Muscle layer of duodenum (tissue), 2 donors: Measurements from ENCODE around the gene SORCS2.
"Not testable (repeated sequence)": the region's sequence is repeated elsewhere in the genome, so short reads cannot be mapped to it uniquely, and the experiment has no call there.

Experiments
- H3K27ac ChIP-seq: one replicate; pipeline ENCODE4 v1.7.0; 2013; ENCODE audit warnings: mild to moderate bottlenecking, low read length
- H3K27me3 ChIP-seq: one replicate; pipeline ENCODE4 v1.7.0; 2013; ENCODE audit warnings: low read depth, mild to moderate bottlenecking, control low read depth, low read length
- H3K36me3 ChIP-seq, 2 donors: one replicate each; pipeline ENCODE4 v1.7.0; 2013; ENCODE audit warnings: low read length in 2 of 2, control low read depth in 1 of 2, mild to moderate bottlenecking in 1 of 2; ENCODE audit not compliant: insufficient read depth in 2 of 2, control insufficient read depth in 1 of 2
- H3K4me1 ChIP-seq, 2 donors: one replicate each; pipeline ENCODE4 v1.7.0; 2013; ENCODE audit warnings: low read length in 2 of 2, mild to moderate bottlenecking in 2 of 2, control low read depth in 1 of 2, moderate library complexity in 1 of 2; ENCODE audit not compliant: insufficient read depth in 2 of 2, control insufficient read depth in 1 of 2
- H3K4me3 ChIP-seq, 2 donors: one replicate each; pipeline ENCODE4 v1.7.0; 2013; ENCODE audit warnings: low read length in 2 of 2, low read depth in 1 of 2, mild to moderate bottlenecking in 1 of 2
- H3K9me3 ChIP-seq, 2 donors: one replicate each; pipeline ENCODE4 v1.7.0; 2013; ENCODE audit warnings: low read length in 2 of 2, control low read depth in 1 of 2, mild to moderate bottlenecking in 1 of 2; ENCODE audit not compliant: control insufficient read depth in 1 of 2
- donor health status: healthy.

Gene SORCS2

DNA sequence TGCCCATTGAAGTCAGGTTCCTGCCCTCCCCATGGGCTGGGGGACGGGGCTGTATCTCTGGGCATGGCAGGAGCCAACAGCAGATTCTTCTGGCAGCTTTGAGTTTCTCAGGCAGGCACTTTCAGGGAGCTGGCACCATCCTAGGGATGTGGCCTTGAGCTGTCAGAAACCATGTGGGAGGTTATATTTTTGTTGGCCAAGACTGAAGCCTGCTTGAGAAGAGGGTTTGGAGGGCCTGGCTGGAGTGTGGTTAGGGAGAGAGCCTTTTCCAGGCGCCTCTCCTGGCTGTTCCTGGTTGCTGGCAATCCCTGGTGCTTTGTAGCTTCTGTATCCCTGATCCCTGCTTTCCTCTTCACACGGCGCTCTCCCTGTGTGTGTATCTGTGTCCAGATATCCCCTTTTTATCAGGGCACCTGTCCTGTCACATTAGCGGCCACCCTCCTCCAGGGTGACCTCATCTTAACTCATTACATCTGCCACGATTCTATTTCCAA, 30.6 kb upstream of the SORCS2 start:
- Histone ChIP-seq H3K4me3 (no peak overlapping the region), H3K36me3 (no peaks in the 10 kb centered on the region), H3K9me3 (no peaks in the 10 kb centered on the region), H3K27me3 (no peaks in the 10 kb centered on the region), H3K27ac (no peak overlapping the region), H3K4me1 (no peaks in the 10 kb centered on the region)

DNA sequence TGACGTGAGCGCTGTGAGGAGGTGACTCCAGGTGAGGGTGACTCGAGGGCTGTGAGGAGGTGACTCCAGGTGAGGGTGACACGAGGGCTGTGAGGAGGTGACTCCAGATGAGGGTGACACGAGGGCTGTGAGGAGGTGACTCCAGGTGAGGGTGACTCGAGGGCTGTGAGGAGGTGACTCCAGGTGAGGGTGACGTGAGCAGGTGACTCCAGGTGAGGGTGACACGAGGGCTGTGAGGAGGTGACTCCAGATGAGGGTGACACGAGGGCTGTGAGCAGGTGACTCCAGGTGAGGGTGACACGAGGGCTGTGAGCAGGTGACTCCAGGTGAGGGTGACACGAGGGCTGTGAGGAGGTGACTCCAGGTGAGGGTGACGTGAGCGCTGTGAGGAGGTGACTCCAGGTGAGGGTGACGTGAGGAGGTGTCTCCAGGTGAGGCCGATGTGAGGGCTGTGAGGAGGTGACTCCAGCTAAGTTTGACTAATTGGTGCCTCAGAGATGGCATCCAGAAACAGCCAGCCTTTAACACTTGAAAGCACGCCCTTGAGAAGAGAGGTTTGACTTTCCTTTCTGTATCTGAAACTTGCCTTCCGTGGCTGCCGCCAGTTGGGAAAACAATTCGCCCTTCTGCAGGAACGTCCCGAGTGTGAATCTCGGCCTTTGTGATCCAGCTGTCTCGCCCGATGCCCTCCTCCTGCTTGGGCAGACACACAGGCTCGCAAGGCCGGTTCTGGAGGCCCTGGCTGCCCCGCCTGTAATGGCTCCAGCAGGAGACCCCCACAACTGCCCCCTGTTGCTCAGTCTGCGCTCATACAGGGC, 27.1 kb upstream of the SORCS2 start:
- H3K9me3 ChIP-seq, H3K27ac ChIP-seq, H3K4me1 ChIP-seq, H3K36me3 ChIP-seq, H3K27me3 ChIP-seq, H3K4me3 ChIP-seq: not testable (repeated sequence)

DNA sequence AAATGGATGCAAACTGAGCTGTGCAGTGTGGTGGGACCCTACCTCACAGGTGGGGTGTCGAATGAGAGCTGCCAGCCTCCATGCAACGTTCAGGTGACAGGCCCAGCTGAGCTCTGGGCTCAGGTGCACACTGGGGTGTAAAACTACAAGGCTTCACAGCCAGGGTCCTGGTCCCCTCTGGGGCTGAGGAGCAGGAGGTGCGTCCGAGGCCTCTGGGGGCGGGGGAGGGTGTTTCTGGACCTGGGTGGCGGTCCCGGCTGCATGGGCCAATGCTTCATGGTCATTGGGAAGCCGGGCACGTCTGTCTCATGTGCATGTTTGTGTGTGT, 26.5 kb upstream of the SORCS2 start:
- Histone ChIP-seq H3K9me3 (no peaks in the 10 kb centered on the region), H3K4me1 (no peaks in the 10 kb centered on the region), H3K36me3 (no peaks in the 10 kb centered on the region), H3K27ac (no peak overlapping the region), H3K27me3 (no peaks in the 10 kb centered on the region), H3K4me3 (no peak overlapping the region)

- no peaks in the 10 kb centered on the region for H3K9me3 ChIP-seq
- H3K27me3 ChIP-seq = no peaks in the 10 kb centered on the region
- no peak overlapping the region for H3K4me3 ChIP-seq
- no peak overlapping the region for H3K27ac ChIP-seq
- H3K36me3 ChIP-seq = no peaks in the 10 kb centered on the region
- no peaks in the 10 kb centered on the region for H3K4me1 ChIP-seq
Measured at GRCh38 chr4:7166237-7166636, 26.1 kb upstream of the SORCS2 start.

DNA sequence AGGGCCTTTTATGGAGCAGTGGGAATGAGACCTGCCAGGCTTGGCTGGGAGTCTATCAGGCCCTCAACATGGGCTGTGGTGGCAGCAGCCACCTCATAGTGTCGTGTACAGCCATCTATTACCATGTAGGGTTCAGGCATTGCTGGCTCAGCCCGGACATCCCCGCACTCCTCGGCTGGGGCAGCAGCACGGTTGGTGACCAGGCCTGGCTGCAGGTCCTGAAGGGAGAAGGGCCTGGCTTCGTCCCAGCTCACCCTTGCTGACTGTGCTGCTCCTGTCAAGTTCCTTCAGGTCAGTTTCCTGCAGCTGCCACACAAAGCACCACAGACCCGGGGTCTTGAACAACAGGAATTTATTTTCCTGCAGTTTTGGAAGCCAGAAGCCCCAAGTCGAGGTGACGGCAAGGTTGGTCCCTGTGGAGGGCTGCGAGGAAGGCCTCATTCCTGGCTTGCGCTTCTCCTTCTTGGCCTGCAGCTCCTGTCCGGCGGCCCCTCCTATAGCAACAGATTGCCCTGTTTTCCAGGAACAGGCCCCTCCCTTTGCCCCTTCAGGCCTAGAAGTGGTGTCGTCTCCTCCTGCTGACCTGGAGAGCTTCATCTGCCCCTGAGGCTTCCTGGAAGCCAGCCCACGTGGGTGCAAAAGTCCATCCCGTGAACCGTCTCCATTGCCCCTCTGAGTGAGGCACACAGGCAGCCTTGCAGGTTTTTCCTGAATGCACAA, 25.2 kb upstream of the SORCS2 start:
- Histone ChIP-seq H3K27ac (no peak overlapping the region), H3K4me1 (no peaks in the 10 kb centered on the region), H3K9me3 (no peaks in the 10 kb centered on the region), H3K36me3 (no peaks in the 10 kb centered on the region), H3K4me3 (no peak overlapping the region), H3K27me3 (no peaks in the 10 kb centered on the region)

DNA sequence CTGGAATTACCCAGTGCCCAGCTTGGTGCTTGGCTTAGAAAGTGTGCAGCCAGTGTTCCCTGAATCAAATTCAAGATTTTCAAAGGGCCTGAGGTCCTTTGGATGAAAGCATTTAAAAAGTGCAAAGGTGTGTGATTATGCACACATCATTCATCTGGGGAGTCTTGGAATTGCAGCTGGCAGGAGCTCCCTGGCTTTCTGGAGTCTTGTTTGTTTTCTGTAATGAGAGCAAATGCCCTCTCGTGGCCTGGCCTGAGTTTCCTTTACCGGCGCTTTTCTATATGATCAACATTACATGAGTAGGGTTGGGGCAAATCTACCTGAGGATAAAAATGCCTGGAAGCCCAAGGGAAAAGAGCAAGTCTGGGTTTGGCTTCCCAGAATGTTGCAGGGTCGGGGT, 24.6 kb upstream of the SORCS2 start:
- H3K27ac ChIP-seq = no peak overlapping the region
- H3K36me3 ChIP-seq = no peaks in the 10 kb centered on the region
- H3K27me3 ChIP-seq = no peaks in the 10 kb centered on the region

DNA sequence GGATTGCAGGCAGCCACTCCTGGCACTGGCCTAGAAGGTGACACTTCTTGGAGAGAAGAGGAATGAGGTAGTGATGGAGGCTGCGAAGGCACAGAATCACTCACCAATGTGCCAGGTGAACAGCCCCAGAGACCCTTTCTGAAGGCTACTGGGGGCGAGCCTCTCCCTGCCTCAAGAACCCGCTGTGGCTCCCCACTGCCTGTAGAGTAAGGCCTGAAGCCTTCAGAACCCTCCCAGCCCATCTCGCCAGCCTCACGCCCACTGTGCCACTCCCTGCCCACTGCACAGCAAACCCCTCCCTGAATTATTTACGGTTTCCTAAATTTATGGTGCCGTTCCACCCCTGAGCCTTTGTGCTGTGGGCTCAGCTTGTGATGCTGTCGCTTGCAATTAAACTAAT, 24.2 kb upstream of the SORCS2 start:
- H3K4me3 ChIP-seq = no peak overlapping the region
- no peaks in the 10 kb centered on the region for H3K9me3 ChIP-seq
- no peaks in the 10 kb centered on the region for H3K36me3 ChIP-seq
- no peak overlapping the region for H3K27ac ChIP-seq
- H3K27me3 ChIP-seq = no peaks in the 10 kb centered on the region
- no peaks in the 10 kb centered on the region for H3K4me1 ChIP-seq

More for the DNA sequence above, 24.6 kb upstream of the SORCS2 start:
- Histone ChIP-seq H3K4me3 (no peak overlapping the region), H3K9me3 (no peaks in the 10 kb centered on the region), H3K4me1 (no peaks in the 10 kb centered on the region)

DNA sequence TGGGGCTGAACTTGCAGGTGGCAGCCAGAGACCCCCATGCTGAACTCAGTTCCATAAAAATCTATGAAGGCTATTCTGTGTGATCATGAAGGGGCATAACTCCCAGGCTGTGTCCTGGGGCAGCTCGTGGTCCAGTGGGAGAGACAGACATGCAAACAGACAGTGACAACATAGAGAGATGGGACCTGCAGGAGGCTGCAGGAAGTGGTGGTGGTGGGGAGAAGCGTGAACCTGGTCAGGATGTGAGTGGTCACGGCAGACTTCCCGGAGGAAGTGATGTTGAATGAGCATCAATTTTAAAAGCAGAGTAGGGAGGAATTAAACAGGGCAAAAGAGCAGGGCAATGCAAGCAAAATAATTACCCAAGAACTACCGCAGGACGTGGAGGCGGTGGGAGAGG, 23.2 kb upstream of the SORCS2 start:
- Histone ChIP-seq H3K4me3 (no peak overlapping the region), H3K9me3 (no peaks in the 10 kb centered on the region), H3K36me3 (no peaks in the 10 kb centered on the region), H3K27ac (no peak overlapping the region), H3K27me3 (no peaks in the 10 kb centered on the region), H3K4me1 (no peaks in the 10 kb centered on the region)

- Histone ChIP-seq H3K9me3 (no peaks in the 10 kb centered on the region), H3K4me3 (no peak overlapping the region), H3K27ac (no peak overlapping the region), H3K27me3 (no peaks in the 10 kb centered on the region), H3K36me3 (no peaks in the 10 kb centered on the region), H3K4me1 (no peaks in the 10 kb centered on the region)
Measured at GRCh38 chr4:7170012-7170411, 22.3 kb upstream of the SORCS2 start.

GRCh38 chr4:7171191-7171900, 21.0 kb upstream of the SORCS2 start:
- no peak overlapping the region for H3K4me3 ChIP-seq
- H3K27me3 ChIP-seq = no peaks in the 10 kb centered on the region
- H3K27ac ChIP-seq = no peak overlapping the region
- H3K4me1 ChIP-seq = no peaks in the 10 kb centered on the region
- no peaks in the 10 kb centered on the region for H3K9me3 ChIP-seq
- no peaks in the 10 kb centered on the region for H3K36me3 ChIP-seq

- Histone ChIP-seq H3K27me3 (no peaks in the 10 kb centered on the region), H3K36me3 (no peaks in the 10 kb centered on the region), H3K4me3 (no peak overlapping the region), H3K27ac (no peak overlapping the region), H3K4me1 (no peaks in the 10 kb centered on the region), H3K9me3 (no peaks in the 10 kb centered on the region)
Measured at GRCh38 chr4:7172508-7172907, 19.8 kb upstream of the SORCS2 start.
